Measurements from ENCODE around the gene PRRT4. TPM values are rescaled to one million over a fixed set of nuclear protein-coding genes. Genes with fewer than 3 reads are reported as not detected.

PRRT4 gene
- total and polyA plus RNA-seq, 2 experiments from 2014 or later, result 0.55 to 0.56 TPM

DNA sequence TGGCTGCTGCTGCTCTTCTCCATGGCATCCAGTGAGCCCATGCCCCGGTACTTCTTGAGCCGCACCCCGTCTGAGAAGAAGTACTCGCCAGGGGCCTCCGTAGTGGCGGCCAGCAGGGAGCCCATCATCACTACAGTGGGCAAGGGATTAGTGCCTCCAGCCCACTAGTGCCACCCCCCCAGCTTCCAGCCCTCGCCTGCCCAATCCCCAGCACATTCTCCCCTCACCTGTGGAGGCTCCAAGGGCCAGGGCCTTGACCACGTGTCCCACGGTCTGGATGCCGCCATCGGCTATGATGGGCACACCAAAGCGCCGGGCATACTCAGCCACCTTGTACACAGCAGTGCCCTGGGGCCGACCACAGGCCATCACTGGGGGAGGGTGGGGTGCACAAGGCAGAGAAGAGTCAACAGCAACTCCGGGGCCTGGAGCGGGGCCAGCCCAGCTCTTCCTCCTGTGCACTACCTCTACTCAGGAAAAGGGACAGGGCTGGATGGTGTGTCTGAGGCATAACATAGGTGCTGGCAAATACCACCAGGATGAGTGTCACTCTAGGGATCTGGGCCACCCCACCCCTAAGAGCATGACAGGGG, 33.5 kb upstream of the PRRT4 start:
- no peak overlapping the region for H3K4me2 ChIP-seq
- no peaks in the 10 kb centered on the region for H3F3A ChIP-seq (replicated peaks; ENCODE audit: low read depth)
- H3K36me3 ChIP-seq (ENCODE audit: insufficient read depth), result no peaks in the 10 kb centered on the region
- Mint-ChIP-seq H3K36me3 (ENCODE audit: low read depth) (peaks cover 16% of the 10 kb centered on the region), H3K4me3 (no peak overlapping the region), H3K4me1 (peaks cover 7% of the 10 kb centered on the region), H3K9me3 (no peaks in the 10 kb centered on the region), H3K27ac (no peak overlapping the region), H3K27me3 (ENCODE audit: insufficient read depth, low read depth, poor library complexity) (peaks cover 3% of the 10 kb centered on the region)
- H3K9me2 ChIP-seq (ENCODE audit: insufficient read depth), result no peaks in the 10 kb centered on the region
- no peak overlapping the region for H3K27ac ChIP-seq (ENCODE audit: low read depth)
- ATAC-seq, result no peak
- H3K79me2 ChIP-seq (replicated peaks; ENCODE audit: insufficient read depth), result no peaks in the 10 kb centered on the region
- TF ChIP-seq STAT1 (IDR thresholded peaks at IDR 0.05; ENCODE audit: unreplicated experiment) (no peak), ZNF331 (CRISPR knock-in tag; IDR thresholded peaks at IDR 0.05; ENCODE audit: low read depth) (no peak), NANOG (IDR thresholded peaks at IDR 0.05; ENCODE audit: borderline replicate concordance) (no peak), EZH2phosphoT487 (IDR thresholded peaks at IDR 0.05; ENCODE audit: unreplicated experiment) (no peak), EZH2 (IDR thresholded peaks at IDR 0.05; ENCODE audit: low read depth, unreplicated experiment) (no peak), ZNF114 (CRISPR knock-in tag; IDR thresholded peaks at IDR 0.05) (no peak), CREB1 (CRISPR knock-in tag; IDR thresholded peaks at IDR 0.05; ENCODE audit: low read depth) (no peak), POLR2AphosphoS5 (IDR thresholded peaks at IDR 0.05; ENCODE audit: low read depth) (no peak), JUNB (IDR thresholded peaks at IDR 0.05; ENCODE audit: unreplicated experiment) (no peak)
- TF ChIP-seq, protein P1, sequence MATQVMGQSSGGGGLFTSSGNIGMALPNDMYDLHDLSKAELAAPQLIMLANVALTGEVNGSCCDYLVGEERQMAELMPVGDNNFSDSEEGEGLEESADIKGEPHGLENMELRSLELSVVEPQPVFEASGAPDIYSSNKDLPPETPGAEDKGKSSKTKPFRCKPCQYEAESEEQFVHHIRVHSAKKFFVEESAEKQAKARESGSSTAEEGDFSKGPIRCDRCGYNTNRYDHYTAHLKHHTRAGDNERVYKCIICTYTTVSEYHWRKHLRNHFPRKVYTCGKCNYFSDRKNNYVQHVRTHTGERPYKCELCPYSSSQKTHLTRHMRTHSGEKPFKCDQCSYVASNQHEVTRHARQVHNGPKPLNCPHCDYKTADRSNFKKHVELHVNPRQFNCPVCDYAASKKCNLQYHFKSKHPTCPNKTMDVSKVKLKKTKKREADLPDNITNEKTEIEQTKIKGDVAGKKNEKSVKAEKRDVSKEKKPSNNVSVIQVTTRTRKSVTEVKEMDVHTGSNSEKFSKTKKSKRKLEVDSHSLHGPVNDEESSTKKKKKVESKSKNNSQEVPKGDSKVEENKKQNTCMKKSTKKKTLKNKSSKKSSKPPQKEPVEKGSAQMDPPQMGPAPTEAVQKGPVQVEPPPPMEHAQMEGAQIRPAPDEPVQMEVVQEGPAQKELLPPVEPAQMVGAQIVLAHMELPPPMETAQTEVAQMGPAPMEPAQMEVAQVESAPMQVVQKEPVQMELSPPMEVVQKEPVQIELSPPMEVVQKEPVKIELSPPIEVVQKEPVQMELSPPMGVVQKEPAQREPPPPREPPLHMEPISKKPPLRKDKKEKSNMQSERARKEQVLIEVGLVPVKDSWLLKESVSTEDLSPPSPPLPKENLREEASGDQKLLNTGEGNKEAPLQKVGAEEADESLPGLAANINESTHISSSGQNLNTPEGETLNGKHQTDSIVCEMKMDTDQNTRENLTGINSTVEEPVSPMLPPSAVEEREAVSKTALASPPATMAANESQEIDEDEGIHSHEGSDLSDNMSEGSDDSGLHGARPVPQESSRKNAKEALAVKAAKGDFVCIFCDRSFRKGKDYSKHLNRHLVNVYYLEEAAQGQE (IDR thresholded peaks at IDR 0.05; ENCODE audit: unreplicated experiment), result no peak
- TF ChIP-seq, protein P2, sequence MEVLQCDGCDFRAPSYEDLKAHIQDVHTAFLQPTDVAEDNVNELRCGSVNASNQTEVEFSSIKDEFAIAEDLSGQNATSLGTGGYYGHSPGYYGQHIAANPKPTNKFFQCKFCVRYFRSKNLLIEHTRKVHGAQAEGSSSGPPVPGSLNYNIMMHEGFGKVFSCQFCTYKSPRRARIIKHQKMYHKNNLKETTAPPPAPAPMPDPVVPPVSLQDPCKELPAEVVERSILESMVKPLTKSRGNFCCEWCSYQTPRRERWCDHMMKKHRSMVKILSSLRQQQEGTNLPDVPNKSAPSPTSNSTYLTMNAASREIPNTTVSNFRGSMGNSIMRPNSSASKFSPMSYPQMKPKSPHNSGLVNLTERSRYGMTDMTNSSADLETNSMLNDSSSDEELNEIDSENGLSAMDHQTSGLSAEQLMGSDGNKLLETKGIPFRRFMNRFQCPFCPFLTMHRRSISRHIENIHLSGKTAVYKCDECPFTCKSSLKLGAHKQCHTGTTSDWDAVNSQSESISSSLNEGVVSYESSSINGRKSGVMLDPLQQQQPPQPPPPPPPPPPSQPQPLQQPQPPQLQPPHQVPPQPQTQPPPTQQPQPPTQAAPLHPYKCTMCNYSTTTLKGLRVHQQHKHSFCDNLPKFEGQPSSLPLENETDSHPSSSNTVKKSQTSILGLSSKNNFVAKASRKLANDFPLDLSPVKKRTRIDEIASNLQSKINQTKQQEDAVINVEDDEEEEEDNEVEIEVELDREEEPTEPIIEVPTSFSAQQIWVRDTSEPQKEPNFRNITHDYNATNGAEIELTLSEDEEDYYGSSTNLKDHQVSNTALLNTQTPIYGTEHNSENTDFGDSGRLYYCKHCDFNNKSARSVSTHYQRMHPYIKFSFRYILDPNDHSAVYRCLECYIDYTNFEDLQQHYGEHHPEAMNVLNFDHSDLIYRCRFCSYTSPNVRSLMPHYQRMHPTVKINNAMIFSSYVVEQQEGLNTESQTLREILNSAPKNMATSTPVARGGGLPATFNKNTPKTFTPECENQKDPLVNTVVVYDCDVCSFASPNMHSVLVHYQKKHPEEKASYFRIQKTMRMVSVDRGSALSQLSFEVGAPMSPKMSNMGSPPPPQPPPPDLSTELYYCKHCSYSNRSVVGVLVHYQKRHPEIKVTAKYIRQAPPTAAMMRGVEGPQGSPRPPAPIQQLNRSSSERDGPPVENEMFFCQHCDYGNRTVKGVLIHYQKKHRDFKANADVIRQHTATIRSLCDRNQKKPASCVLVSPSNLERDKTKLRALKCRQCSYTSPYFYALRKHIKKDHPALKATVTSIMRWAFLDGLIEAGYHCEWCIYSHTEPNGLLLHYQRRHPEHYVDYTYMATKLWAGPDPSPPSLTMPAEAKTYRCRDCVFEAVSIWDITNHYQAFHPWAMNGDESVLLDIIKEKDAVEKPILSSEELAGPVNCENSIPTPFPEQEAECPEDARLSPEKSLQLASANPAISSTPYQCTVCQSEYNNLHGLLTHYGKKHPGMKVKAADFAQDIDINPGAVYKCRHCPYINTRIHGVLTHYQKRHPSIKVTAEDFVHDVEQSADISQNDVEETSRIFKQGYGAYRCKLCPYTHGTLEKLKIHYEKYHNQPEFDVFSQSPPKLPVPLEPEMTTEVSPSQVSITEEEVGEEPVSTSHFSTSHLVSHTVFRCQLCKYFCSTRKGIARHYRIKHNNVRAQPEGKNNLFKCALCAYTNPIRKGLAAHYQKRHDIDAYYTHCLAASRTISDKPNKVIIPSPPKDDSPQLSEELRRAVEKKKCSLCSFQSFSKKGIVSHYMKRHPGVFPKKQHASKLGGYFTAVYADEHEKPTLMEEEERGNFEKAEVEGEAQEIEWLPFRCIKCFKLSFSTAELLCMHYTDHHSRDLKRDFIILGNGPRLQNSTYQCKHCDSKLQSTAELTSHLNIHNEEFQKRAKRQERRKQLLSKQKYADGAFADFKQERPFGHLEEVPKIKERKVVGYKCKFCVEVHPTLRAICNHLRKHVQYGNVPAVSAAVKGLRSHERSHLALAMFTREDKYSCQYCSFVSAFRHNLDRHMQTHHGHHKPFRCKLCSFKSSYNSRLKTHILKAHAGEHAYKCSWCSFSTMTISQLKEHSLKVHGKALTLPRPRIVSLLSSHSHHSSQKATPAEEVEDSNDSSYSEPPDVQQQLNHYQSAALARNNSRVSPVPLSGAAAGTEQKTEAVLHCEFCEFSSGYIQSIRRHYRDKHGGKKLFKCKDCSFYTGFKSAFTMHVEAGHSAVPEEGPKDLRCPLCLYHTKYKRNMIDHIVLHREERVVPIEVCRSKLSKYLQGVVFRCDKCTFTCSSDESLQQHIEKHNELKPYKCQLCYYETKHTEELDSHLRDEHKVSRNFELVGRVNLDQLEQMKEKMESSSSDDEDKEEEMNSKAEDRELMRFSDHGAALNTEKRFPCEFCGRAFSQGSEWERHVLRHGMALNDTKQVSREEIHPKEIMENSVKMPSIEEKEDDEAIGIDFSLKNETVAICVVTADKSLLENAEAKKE (CRISPR knock-in tag; IDR thresholded peaks at IDR 0.05), result no peak
- TF ChIP-seq, protein P3, sequence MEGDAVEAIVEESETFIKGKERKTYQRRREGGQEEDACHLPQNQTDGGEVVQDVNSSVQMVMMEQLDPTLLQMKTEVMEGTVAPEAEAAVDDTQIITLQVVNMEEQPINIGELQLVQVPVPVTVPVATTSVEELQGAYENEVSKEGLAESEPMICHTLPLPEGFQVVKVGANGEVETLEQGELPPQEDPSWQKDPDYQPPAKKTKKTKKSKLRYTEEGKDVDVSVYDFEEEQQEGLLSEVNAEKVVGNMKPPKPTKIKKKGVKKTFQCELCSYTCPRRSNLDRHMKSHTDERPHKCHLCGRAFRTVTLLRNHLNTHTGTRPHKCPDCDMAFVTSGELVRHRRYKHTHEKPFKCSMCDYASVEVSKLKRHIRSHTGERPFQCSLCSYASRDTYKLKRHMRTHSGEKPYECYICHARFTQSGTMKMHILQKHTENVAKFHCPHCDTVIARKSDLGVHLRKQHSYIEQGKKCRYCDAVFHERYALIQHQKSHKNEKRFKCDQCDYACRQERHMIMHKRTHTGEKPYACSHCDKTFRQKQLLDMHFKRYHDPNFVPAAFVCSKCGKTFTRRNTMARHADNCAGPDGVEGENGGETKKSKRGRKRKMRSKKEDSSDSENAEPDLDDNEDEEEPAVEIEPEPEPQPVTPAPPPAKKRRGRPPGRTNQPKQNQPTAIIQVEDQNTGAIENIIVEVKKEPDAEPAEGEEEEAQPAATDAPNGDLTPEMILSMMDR (conservative IDR thresholded peaks at IDR 0.05; ENCODE audit: low read depth in 2 of 2), result no peak
- TF ChIP-seq, protein P4, sequence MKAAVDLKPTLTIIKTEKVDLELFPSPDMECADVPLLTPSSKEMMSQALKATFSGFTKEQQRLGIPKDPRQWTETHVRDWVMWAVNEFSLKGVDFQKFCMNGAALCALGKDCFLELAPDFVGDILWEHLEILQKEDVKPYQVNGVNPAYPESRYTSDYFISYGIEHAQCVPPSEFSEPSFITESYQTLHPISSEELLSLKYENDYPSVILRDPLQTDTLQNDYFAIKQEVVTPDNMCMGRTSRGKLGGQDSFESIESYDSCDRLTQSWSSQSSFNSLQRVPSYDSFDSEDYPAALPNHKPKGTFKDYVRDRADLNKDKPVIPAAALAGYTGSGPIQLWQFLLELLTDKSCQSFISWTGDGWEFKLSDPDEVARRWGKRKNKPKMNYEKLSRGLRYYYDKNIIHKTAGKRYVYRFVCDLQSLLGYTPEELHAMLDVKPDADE (IDR thresholded peaks at IDR 0.05), result no peak
- no peak for DNase-seq (ENCODE audit: low spot score)
- no peak overlapping the region for H3K4me3 ChIP-seq
- H4K20me1 ChIP-seq (replicated peaks; ENCODE audit: insufficient read depth), result no peaks in the 10 kb centered on the region
- H3K27me3 ChIP-seq (ENCODE audit: insufficient read depth), result no peaks in the 10 kb centered on the region
- H2AFZ ChIP-seq, result no peak overlapping the region
- no peaks in the 10 kb centered on the region; the same call in 1 of the 2 replicates for H3K4me1 ChIP-seq (ENCODE audit: insufficient read depth)
